CD4-positive, alpha-beta T cell treated with Interleukin-15 for 4 hours (primary cell): ENCODE results near the gene DLG4.

Experiments used
- DNase-seq: peaks from one replicate; pipeline ENCODE4 v3.0.0-alpha.2; 2020; ENCODE audit warnings: low spot score

DLG4 gene

GRCh38 chr17:7214300-7215135 lies 5.1 kb downstream of the DLG4 start:
- DNase-seq = peak; percentile 100

GRCh38 chr17:7213895-7214299 lies 5.7 kb downstream of the DLG4 start:
- peak; percentile 87 for DNase-seq

GRCh38 chr17:7211491-7212273 lies 8.0 kb downstream of the DLG4 start:
- no peak for DNase-seq

GRCh38 chr17:7208754-7209460 lies 10.7 kb downstream of the DLG4 start:
- DNase-seq = no peak

GRCh38 chr17:7208027-7208571 lies 11.5 kb downstream of the DLG4 start:
- no peak for DNase-seq

GRCh38 chr17:7207120-7208001 lies 12.3 kb downstream of the DLG4 start:
- DNase-seq = no peak

GRCh38 chr17:7205561-7205960 lies 14.1 kb downstream of the DLG4 start:
- DNase-seq = no peak

- DNase-seq = peak; percentile 98
These were observed 14.7 kb downstream of the DLG4 start for GRCh38 chr17:7204828-7205461.

- no peak for DNase-seq
These were observed 15.3 kb downstream of the DLG4 start for GRCh38 chr17:7204336-7204735.

GRCh38 chr17:7203391-7203790 lies 16.2 kb downstream of the DLG4 start:
- DNase-seq = no peak

GRCh38 chr17:7196651-7197401 lies 22.8 kb downstream of the DLG4 start:
- no peak for DNase-seq

GRCh38 chr17:7195971-7196370 lies 23.7 kb downstream of the DLG4 start:
- no peak for DNase-seq

GRCh38 chr17:7192271-7192937 lies 27.2 kb downstream of the DLG4 start:
- no peak for DNase-seq

GRCh38 chr17:7191571-7192270 lies 27.9 kb downstream of the DLG4 start:
- DNase-seq = peak; percentile 14

- no peak for DNase-seq
These were observed 28.6 kb downstream of the DLG4 start for GRCh38 chr17:7191069-7191468.

GRCh38 chr17:7190276-7190917 lies 29.2 kb downstream of the DLG4 start:
- DNase-seq = no peak

GRCh38 chr17:7186241-7186640 lies 33.4 kb downstream of the DLG4 start:
- DNase-seq = no peak

- DNase-seq = no peak
These were observed 35.0 kb downstream of the DLG4 start for GRCh38 chr17:7184647-7185046.
